NB4 (cell line): ENCODE data around the gene PDS5B.

Source experiments
- MAX ChIP-seq: IDR thresholded peaks from 2 replicates; pipeline ENCODE4 v1.6.1; 2011; ENCODE audit warnings: low read depth, low read length
- POLR2A ChIP-seq: IDR thresholded peaks from 2 replicates; pipeline ENCODE4 v1.6.1; 2011; ENCODE audit warnings: mild to moderate bottlenecking; ENCODE audit not compliant: insufficient read length; ENCODE audit errors: extremely low read depth
- TF ChIP-seq, protein P1 (sequence below): IDR thresholded peaks from one replicate; pipeline ENCODE4 v1.5.1; 2012; ENCODE audit warnings: low read depth, low read length

- TF ChIP-seq POLR2A = no peak
- TF ChIP-seq, protein P1, sequence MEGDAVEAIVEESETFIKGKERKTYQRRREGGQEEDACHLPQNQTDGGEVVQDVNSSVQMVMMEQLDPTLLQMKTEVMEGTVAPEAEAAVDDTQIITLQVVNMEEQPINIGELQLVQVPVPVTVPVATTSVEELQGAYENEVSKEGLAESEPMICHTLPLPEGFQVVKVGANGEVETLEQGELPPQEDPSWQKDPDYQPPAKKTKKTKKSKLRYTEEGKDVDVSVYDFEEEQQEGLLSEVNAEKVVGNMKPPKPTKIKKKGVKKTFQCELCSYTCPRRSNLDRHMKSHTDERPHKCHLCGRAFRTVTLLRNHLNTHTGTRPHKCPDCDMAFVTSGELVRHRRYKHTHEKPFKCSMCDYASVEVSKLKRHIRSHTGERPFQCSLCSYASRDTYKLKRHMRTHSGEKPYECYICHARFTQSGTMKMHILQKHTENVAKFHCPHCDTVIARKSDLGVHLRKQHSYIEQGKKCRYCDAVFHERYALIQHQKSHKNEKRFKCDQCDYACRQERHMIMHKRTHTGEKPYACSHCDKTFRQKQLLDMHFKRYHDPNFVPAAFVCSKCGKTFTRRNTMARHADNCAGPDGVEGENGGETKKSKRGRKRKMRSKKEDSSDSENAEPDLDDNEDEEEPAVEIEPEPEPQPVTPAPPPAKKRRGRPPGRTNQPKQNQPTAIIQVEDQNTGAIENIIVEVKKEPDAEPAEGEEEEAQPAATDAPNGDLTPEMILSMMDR = no peak
- no peak for TF ChIP-seq MAX
These were observed 167.9 kb downstream of the PDS5B start for GRCh38 chr13:32754179-32754578.
